Astrocyte of the cerebellum (primary cell): ENCODE results near the gene ERO1B.

ENCODE experiments used
- DNase-seq: peaks from one replicate; pipeline ENCODE4 v3.0.0-alpha.2; 2011; ENCODE audit warnings: low read depth
- H3K4me3 ChIP-seq: 2 replicates; pipeline ENCODE4 v1.5.1; 2011; ENCODE audit warnings: mild to moderate bottlenecking, low read depth, low read length, moderate library complexity
- in situ Hi-C: cut with HindIII; loops from 2 replicates; pipeline ENCODE4 v1.10.0; 2017; ENCODE audit warnings: low sequenced_read_pairs
- TF ChIP-seq, protein P1 (sequence below): IDR thresholded peaks from 2 replicates; pipeline ENCODE4 v1.5.1; 2012; ENCODE audit warnings: low read length, low read depth, moderate library complexity, mild to moderate bottlenecking; ENCODE audit errors: missing control alignments

The ERO1B gene

DNA sequence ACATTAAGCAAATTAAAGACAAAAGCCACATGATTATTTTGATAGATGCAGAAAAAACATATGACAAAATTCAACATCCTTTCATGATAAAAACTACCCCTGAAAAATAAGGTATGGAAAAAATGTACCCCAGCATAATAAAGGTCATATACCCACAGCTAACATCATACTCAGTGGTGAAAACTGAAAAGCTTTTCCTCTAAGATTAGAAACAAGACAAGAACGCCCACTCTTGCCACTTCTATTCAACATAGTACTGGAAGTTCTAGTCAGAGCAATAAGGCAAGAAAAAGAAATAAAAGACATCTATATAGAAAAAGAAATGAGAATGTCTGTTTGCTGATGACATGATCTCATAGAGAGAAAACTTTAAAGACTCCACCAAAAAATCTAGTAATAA, 20.7 kb downstream of the ERO1B start:
- in situ Hi-C loops: no loop called here
- no peak for DNase-seq
- no peak overlapping the region for H3K4me3 ChIP-seq
- TF ChIP-seq, protein P1, sequence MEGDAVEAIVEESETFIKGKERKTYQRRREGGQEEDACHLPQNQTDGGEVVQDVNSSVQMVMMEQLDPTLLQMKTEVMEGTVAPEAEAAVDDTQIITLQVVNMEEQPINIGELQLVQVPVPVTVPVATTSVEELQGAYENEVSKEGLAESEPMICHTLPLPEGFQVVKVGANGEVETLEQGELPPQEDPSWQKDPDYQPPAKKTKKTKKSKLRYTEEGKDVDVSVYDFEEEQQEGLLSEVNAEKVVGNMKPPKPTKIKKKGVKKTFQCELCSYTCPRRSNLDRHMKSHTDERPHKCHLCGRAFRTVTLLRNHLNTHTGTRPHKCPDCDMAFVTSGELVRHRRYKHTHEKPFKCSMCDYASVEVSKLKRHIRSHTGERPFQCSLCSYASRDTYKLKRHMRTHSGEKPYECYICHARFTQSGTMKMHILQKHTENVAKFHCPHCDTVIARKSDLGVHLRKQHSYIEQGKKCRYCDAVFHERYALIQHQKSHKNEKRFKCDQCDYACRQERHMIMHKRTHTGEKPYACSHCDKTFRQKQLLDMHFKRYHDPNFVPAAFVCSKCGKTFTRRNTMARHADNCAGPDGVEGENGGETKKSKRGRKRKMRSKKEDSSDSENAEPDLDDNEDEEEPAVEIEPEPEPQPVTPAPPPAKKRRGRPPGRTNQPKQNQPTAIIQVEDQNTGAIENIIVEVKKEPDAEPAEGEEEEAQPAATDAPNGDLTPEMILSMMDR: no peak

DNA sequence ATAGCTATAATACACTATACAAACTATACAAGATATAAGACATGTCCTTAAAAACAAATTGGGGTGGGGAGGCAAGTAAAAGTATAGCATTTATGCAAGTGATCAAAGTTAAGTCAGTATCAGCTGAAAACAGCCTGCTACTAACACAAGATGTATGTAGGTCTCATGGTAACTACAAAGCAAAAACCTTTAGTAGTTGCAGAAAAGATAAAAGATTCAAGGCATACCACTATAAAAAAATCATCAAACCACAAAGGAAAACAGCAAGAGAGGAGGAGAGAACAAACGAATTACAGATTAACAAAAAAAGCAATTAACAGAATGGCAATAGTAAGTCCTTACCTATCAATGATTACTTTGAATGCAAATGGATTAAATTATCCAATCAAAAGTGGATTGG, 22.7 kb downstream of the ERO1B start:
- no peak for DNase-seq
- in situ Hi-C loops: no loop called here
- TF ChIP-seq, protein P1: no peak
- no peak overlapping the region for H3K4me3 ChIP-seq

DNA sequence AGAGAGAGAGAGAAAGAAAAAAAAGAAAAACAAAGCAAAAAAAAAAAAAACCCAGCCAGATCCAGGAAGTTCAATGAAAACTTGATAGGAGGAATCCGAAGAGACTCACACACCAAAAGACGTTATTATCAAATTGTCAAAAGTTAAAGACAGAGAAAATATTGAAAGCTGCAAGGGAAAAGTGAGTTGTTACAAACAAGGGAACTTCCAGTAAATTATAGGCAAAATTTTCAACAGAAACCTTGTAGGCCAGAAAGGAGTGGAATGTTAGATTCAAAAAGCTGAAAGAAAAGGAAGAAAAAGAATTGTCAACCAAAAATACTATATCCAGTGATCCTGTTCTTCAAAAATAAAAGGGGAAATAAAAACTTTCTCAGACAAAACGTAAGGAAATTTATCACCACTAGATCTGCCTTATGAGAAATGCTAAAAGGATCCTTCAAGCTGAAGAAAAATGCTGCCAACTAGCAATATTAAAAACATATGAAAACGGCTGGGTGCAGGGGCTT, 23.6 kb downstream of the ERO1B start:
- in situ Hi-C loops: no loop called here
- TF ChIP-seq, protein P1: no peak
- no peak overlapping the region for H3K4me3 ChIP-seq
- no peak for DNase-seq

DNA sequence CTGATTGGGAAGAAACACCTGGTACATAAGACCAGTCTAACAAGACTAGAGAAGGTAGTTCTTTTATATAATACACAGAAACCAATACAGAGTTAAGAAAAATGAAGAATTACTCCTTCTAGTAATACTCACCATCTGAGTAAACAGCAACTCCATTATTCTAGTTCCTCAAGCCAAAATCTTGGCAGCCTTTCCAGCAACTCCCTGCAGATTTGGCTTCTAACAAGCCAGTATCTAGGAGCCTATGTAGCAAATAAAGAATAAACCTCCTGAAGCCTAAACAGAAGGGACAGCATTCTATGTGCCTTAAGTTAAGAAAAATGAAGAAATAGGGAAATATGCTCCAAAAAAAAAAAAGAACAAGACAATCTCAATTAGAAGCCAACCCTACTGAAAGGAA, 24.5 kb downstream of the ERO1B start:
- in situ Hi-C loops: no loop called here

DNA sequence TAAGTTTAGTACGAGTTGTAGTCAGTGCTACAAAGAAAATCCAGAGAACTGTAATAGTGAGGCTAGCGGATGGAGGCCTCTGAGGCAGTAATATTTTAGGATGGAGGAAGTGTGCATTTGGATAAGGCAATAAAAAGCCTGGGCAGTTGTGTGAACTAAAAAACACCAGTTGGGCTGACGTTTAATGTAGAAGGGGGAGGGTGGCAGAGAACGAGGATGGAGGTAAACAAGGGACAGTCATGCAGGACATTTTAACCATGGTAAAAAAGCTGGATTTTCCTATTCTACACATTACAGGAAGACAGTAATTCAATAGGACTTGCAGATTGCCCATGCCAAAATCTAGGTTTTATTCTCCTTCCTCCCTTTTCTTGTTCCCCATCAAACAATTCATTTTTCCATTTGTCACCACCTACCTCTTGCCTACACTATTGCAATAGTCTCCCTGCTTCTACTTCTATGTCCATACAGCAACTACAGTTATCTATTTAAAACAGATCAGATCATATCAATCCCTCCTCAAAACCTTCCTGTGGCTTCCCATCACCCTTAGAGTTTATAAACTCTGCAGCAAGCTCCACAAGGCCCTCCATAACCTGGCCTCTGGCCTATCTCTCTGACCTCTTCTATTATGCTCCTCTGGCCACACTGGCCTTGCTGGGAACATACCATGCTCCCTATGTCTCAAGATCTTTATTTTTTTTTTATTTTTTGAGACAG, 27.7 kb downstream of the ERO1B start:
- in situ Hi-C loops: no loop called here
- DNase-seq: no peak
- H3K4me3 ChIP-seq: no peak overlapping the region
- TF ChIP-seq, protein P1: no peak

More for the DNA sequence above, 24.5 kb downstream of the ERO1B start:
- DNase-seq: no peak
- H3K4me3 ChIP-seq: no peak overlapping the region
- TF ChIP-seq, protein P1: no peak

DNA sequence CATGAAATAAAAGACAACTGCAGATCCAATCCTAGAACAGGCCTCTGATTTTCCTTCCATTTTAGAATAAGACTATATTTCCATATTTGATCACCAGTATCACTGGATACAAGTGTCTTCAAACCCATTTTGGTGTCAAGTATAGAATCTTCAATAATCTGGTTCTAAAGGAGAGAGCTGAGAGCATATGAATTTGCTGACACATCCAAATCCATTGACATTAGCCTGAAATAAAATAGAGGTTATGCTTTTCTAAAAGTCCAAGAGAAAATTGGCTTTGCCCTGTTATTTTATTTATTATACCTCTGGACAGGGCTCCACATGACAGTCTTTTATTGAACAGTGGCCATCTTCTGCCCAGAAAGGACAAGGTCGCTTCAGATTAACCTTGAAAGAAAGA, 28.6 kb downstream of the ERO1B start:
- in situ Hi-C loops: no loop called here

More for the DNA sequence above, 28.6 kb downstream of the ERO1B start:
- TF ChIP-seq, protein P1: no peak
- no peak for DNase-seq
- H3K4me3 ChIP-seq: no peak overlapping the region
